CD4-positive, alpha-beta T cell treated with Interleukin-15 for 1 hour (primary cell): ENCODE measurements around the gene LAMP2.
A peak's percentile ranks its signal among the peaks of the same experiment; 100 is the strongest.

Experiments used
- DNase-seq: peaks from one replicate; pipeline ENCODE4 v3.0.0-alpha.2; 2020

The LAMP2 gene

GRCh38 chrX:120453985-120454384 lies 15.1 kb downstream of the LAMP2 start:
- no peak for DNase-seq

GRCh38 chrX:120452131-120452530 lies 17.0 kb downstream of the LAMP2 start:
- DNase-seq = no peak

GRCh38 chrX:120450163-120450562 lies 18.9 kb downstream of the LAMP2 start:
- no peak for DNase-seq

GRCh38 chrX:120446498-120446897 lies 22.6 kb downstream of the LAMP2 start:
- no peak for DNase-seq

- no peak for DNase-seq
These were observed 29.2 kb downstream of the LAMP2 start for GRCh38 chrX:120439921-120440320.

GRCh38 chrX:120429776-120430540 lies 39.1 kb downstream of the LAMP2 start:
- no peak for DNase-seq

- DNase-seq = no peak
These were observed 40.8 kb downstream of the LAMP2 start for GRCh38 chrX:120428309-120428708.

- no peak for DNase-seq
These were observed 42.5 kb downstream of the LAMP2 start for GRCh38 chrX:120426599-120426998.

- DNase-seq = no peak
These were observed 49.6 kb downstream of the LAMP2 start for GRCh38 chrX:120419463-120419862.

GRCh38 chrX:120408168-120408567 lies 60.9 kb downstream of the LAMP2 start:
- no peak for DNase-seq

- no peak for DNase-seq
These were observed 62.5 kb downstream of the LAMP2 start for GRCh38 chrX:120406638-120407037.

GRCh38 chrX:120402369-120402768 lies 66.7 kb downstream of the LAMP2 start:
- no peak for DNase-seq

- DNase-seq = no peak
These were observed 67.8 kb downstream of the LAMP2 start for GRCh38 chrX:120401301-120401700.

- peak; percentile 21 for DNase-seq
These were observed 88.4 kb downstream of the LAMP2 start for GRCh38 chrX:120380699-120381098.

GRCh38 chrX:120379937-120380681 lies 89.0 kb downstream of the LAMP2 start:
- DNase-seq = no peak

- no peak for DNase-seq
These were observed 90.5 kb downstream of the LAMP2 start for GRCh38 chrX:120378570-120378969.
